GM12891 (cell line): Measurements from ENCODE around the gene EML2.

Source experiments
- POLR2A ChIP-seq: IDR thresholded peaks from 2 replicates; pipeline ENCODE4 v1.6.1; 2011; ENCODE audit warnings: low read depth, low read length, control low read depth
- POLR2AphosphoS5 ChIP-seq: IDR thresholded peaks from 2 replicates; pipeline ENCODE4 v1.6.1; 2011; ENCODE audit warnings: low read depth, low read length, control low read depth
- POU2F2 ChIP-seq: IDR thresholded peaks from 2 replicates; pipeline ENCODE4 v1.6.1; 2011; ENCODE audit warnings: low read depth, mild to moderate bottlenecking, control low read depth, low read length, moderate library complexity
- SPI1 ChIP-seq: IDR thresholded peaks from 2 replicates; pipeline ENCODE4 v1.6.1; 2011; ENCODE audit warnings: low read depth, low read length, control low read depth
- TAF1 ChIP-seq: IDR thresholded peaks from 2 replicates; pipeline ENCODE4 v1.6.1; 2011; ENCODE audit warnings: low read depth, low read length, control low read depth

GRCh38 chr19:45571457-45572220 is 67.6 kb downstream of the EML2 start:
- TF ChIP-seq POLR2A (no peak), TAF1 (no peak), SPI1 (no peak), POLR2AphosphoS5 (no peak), POU2F2 (no peak)
